HuH-7.5 (cell line): Measurements from ENCODE around the gene PLA2G3.

Experiments used
- DNase-seq: peaks from one replicate; pipeline ENCODE4 v3.0.0; 2011; ENCODE audit warnings: low spot score

PLA2G3 gene

DNA sequence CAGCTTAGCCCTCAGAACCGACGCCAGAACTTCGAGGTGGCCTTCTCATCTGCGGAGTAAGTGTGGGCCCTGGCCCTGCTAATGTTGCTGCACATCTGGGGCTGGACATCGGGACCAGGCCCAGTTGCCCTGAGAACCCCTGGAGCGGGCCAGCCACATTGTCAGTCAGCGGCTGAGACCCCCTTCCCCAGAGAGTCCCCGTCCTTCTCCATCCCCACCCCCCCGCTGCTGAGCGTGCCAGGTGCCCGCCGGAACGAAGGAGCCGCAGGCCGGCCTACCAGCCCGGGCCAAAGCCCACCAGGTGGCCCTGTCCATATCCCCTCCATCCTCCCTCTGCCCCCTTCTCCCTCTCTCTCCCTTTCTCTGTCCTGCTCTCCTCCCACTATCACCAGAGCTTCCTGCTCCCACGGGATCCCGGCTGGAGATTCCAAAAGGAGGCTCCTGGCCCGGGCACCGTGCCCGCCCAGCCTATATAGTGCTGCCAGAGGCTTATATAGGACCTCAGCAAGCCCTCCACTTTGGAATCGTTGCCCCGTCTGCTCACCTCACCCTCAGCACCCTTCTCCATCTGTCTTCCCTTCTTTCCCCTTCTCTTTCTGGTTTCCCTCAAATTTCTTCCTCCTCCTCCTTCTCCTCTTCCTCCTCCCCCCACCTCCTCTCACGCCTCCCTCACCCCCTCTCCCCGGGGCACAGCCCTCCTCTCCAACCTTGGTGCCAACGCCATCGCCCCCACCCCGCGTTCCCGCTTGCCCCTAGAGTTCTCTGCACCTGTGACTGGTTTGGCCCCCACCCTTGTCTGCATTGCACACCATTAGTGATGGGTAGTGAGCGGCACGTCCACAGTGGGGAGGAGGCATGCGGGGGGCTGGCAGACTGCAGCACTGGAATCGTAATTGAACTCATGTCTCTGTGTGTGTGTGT is 40.2 kb downstream of the PLA2G3 start:
- DNase-seq = no peak

DNA sequence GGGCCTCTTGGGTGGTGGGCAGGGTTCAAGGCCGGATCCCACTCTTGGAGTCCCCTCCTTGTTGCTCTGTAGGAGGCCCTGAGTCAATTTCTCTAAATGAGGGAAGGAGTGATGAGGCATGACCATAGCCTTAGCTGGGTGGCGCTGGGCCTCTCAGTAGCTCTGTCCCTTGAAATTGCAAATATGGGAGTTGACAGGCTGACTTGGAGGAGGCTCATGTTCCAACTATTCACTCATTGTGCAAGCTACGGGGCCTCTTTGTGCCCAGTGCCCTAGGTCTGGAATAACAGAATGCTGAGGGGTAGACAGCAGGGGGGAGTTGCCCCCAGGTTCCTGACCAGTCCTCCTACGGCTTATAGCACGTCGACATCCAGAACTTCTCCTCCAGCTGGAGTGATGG is 40.9 kb downstream of the PLA2G3 start:
- peak; percentile 21 for DNase-seq

GRCh38 chr22:31098632-31099110 is 41.6 kb downstream of the PLA2G3 start:
- DNase-seq = peak; percentile 29

DNA sequence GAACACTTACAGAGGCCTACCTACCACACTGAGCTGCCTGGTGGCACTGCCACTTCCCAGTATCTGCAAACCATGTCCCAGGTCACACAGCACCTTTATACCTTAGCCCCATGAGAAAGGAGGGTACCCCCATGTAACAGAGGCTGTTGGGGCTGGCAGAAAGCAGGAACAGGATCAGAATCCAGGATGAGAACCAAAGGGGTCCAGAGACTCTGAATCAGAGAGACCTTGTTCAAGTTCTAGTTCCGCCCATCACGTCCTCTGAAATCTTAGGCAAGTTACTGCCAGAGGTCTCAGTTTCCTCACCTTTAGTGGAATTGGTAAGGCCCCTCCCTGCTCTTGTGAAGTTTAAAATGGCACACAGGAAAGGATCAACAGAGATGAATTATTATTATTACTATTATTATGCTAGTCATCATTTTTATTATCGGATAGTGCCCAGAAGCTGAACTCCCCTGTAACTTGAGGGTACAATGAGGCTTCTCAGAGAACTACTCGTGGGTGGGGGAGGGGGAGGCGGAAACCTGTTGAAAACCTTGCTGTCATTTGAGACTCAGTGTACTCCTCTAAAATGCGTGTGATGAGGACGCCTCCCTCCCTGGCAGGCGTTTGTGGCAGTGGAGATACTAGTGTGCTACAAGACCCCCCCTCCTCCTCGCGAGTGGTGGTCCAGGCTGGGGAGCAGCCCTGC is 42.2 kb downstream of the PLA2G3 start:
- DNase-seq = peak; percentile 19

DNA sequence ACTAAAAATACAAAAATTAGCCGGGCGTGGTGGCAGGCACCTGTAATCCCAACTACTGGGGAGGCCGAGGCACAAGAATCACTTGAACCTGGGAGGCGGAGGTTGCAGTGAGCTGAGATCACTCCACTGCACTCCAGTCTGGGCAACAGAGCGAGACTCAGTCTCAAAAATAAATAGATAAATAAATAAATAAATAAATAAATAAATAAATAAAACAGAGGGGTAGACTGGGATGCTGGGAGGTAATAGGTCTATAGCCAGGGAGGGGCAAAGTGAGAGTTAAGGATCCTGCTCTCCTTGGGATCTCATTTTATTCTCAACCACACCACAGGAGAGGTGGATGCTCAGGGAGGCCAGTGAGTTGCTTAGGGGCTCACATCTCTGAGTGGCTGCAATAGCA is 42.8 kb downstream of the PLA2G3 start:
- peak; percentile 18 for DNase-seq

- DNase-seq = peak; percentile 11
Observed at GRCh38 chr22:31096657-31097279, 43.5 kb downstream of the PLA2G3 start.

GRCh38 chr22:31095637-31096249 is 44.6 kb downstream of the PLA2G3 start:
- peak; percentile 15 for DNase-seq

DNA sequence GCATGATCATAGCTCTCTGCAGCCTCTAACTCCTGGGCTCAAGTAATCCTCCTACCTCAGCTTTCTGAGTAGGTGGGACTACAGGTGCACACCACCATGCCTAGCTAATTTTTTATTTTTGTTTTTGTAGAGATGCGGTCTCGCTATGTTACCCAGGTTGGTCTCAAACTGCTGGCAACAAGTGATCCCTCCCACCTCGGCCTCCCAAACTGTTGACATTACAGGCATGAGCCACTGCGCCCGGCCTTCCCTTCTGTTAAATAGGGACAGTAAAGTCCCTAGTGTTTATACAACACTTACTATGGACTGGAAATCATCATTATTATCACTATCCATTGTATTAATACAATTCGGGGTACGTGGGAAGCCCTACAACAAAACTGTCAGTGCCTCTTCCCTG is 45.6 kb downstream of the PLA2G3 start:
- DNase-seq = no peak

GRCh38 chr22:31094021-31094551 is 46.2 kb downstream of the PLA2G3 start:
- DNase-seq = peak; percentile 27

DNA sequence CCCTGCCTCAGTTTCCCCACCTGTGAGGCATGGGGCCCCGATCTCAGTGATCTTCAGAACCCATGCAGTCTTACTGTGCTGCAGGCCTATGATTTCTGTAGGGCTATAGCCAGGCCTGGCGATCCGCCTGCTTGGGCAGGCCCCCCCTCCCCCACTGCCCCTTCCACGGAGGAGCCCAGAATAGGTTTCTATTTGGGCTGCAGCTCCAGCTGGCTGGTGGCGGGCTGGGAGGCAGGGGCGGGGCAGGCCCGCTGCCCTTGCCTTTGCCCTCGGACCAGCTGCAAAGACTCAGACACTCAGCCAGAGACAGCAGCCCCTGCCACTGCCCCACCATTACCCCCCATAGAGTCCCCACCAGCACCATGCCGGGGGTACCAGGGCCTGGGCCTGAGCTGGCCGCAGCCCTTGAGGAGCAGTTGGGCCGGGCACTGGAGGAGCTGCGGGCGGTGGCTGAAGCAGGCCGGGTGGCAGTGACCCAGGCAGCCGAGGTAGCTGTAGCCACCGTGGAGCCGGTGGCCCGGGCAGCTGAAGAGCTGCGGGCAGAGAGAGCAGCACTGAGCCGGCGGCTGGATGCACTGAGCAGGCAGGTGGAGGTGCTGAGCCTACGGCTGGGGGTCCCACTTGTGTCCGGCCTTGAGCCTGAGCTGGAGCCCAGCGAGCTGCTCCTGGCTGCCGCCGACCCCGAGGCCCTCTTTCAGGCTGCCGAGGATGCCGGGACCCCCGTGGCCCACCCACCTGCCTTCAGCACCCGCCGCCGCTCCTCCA is 47.0 kb downstream of the PLA2G3 start:
- DNase-seq = peak; percentile 25

DNA sequence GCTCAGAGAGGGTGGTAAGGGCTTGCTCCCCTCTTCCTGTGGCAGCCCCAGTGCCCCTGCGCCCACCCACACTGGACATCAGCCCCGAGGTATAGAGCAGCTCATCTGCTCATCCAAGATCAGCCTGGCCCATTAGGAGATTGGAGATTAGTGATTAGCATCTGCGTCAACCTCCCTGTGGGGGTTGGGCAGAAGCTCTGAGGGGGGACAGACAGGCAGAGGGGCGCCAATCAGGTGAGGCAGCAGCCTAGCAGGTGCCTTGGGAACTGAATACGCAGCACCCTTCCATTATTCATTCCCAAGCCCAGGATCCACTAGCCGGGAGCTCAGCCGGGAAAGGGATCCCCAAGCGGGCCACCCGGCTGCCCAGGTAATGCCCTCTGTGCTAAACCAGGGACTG is 48.1 kb downstream of the PLA2G3 start:
- peak; percentile 20 for DNase-seq

GRCh38 chr22:31091106-31091975 is 49.0 kb downstream of the PLA2G3 start:
- peak; percentile 15 for DNase-seq

DNA sequence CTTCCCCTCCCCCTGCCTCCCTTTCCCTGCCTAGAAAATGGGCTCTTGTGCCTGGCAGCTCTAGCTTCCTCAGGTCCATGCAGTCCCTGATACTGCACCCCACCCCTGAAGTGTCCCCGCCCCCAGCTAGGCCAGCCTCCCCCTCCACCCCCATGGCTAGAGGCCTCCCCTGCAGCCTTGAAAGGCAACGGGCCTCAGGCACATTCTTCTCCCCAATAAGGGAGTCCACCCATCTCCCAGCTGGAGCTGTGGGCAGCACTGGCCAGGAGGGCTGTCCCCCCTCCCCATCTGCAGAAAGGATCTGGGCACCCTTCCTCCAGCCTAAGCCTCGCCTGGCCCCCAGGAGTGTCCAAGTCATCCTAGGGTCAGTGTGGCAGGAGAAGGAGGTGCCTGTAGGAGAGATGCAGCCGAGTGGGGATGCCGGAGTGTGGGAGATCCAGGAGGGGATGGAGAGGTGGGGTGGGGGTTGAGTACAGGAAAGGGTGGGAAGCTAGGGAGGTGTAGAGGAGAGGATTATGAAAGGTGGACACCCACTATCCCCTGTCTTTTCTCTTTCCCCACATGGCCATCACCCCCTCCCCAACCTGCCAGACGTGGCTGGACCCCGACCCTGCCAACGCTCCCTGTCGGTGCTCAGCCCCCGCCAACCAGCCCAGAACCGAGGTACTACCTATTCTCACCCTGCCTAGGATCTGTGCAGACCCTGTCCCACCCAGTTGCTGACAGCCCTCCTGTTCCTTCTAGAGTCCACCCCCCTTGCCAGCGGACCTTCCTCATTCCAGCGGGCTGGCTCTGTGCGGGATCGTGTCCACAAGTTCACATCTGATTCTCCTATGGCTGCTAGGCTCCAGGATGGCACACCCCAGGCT is 49.9 kb downstream of the PLA2G3 start:
- DNase-seq = peak; percentile 33

GRCh38 chr22:31089160-31090100 is 50.9 kb downstream of the PLA2G3 start:
- DNase-seq = peak; percentile 91

DNA sequence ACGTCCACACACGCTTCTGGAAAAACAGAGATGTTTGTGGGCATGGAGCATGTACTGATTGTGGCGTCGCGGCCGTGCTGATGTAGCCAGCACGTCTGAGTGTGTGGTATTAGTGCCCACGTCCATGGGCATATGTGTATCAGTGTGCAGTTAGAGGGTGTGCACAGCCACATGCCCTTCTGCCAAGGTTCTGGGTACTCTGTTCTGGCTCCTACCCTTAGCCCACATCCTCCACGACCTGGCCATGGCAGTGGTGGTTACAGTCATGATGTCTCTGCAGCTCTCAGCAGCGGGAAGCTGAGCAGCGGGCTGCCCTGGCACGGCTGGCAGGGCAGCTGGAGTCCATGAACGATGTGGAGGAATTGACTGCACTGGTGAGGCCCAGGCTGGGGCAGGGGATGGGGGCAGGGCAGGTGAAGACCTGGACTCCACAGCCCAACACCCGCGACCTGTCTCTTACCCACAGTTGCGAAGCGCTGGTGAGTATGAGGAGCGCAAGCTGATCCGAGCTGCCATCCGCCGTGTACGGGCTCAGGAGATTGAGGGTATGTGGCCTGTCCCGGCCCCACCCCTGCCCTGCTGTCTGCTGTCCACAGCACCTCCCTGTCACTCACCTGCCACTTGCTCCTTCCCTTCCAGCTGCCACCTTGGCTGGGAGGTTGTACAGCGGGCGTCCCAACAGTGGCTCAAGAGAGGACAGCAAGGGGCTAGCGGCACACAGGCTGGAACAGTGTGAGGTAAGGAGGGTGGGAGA is 51.9 kb downstream of the PLA2G3 start:
- peak; percentile 7 for DNase-seq

DNA sequence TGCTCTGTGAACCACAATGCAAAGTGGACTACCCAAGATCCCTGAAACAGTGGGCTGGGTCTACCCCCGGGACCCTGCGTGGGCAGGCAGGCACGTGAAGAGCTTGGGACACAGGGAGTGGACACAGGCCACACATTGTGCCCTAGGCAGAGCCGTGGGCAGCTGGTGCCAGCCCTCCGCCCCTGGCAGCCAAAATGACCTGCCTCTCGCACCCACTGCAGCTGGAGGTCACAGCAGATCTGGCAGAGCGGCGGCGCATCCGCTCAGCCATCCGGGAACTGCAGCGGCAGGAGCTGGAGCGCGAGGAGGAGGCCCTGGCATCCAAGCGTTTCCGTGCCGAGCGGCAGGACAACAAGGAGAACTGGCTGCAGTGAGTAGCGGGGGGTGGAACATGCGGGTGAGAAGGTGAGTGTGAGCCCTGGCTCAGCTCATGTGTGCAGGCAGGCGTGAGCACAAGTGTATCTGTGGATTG is 52.5 kb downstream of the PLA2G3 start:
- peak; percentile 19 for DNase-seq

DNA sequence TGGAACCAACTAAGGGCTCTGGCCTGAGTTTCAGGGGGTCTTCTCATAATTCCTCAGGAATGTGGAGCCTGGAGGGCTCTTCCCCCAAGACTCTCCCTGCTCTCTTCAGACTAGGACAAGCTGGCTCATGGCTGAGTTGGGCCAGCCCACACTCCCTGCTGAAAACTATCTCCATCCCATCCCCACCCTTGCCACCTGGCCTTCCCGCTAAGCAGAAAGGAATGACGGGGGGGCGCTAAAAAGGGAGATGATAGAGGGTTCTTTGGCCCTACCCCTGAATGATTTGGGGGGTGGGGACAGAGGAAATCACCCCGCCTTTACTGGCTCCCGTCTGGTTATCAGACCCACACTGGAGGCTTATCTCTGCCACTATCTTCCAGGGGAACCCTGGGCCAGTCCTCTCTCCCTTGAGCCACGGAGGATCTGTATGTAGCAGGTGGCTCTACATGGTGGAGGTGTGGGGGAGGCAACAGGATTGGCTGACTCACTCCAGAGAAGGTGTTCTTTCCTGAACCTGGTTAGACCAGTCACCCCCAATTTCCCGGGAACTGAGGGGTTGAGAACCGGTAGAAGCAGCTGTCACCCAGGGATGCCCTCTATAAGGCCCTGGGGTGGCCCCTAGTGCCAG is 53.5 kb downstream of the PLA2G3 start:
- peak; percentile 30 for DNase-seq
